HEK293 (cell line): ENCODE measurements around the gene C5AR2.

ENCODE experiments used
- CTCF ChIA-PET: fragments of 350-600 bp; formaldehyde crosslinking; extraction: SDS; loops from one replicate; lab custom pipeline; 2021; ENCODE audit warnings: antibody characterized with exemption; lab: Yijun Ruan, JAX
- POLR2A ChIA-PET: fragments of 300-600 bp; formaldehyde crosslinking; extraction: SDS; loops from one replicate; lab custom pipeline; 2020; ENCODE audit warnings: antibody characterized with exemption, inconsistent platforms; lab: Yijun Ruan, JAX
- H3K27ac ChIP-seq: fragments of 200-500 bp; sonication (Bioruptor generic); 2 replicates; pipeline ENCODE4 v1.5.1; 2014; ENCODE audit warnings: low read depth, low read length, control low read depth, inconsistent platforms; ENCODE audit errors: extremely low read depth
- H3K36me3 ChIP-seq, 2 experiments: fragments of 200-500 bp in 1 of 2; sonication (Bioruptor generic) in 1 of 2; 1 replicate in 1 of 2; 2 replicates in 1 of 2; pipeline ENCODE4 v1.5.1; 2014 to 2017; ENCODE audit warnings: inconsistent platforms in 2 of 2, low read length in 2 of 2; ENCODE audit not compliant: control insufficient read depth in 2 of 2, insufficient read depth in 1 of 2
- H3K4me1 ChIP-seq: fragments of 200-500 bp; sonication (Bioruptor generic); 2 replicates; pipeline ENCODE4 v1.5.1; 2014; ENCODE audit warnings: mild to moderate bottlenecking, low read length, inconsistent platforms; ENCODE audit not compliant: control insufficient read depth, insufficient read depth
- H3K4me3 ChIP-seq: 2 replicates; pipeline ENCODE4 v1.5.1; 2011; ENCODE audit warnings: low read depth, mild to moderate bottlenecking, control low read depth, low read length, moderate library complexity
- H3K9me3 ChIP-seq: fragments of 200-500 bp; sonication (Bioruptor generic); 2 replicates; pipeline ENCODE4 v1.5.1; 2014; ENCODE audit warnings: low read depth, low read length, inconsistent platforms; ENCODE audit not compliant: control insufficient read depth, insufficient read depth
- HOXD13 ChIP-seq: sonication (generic); formaldehyde crosslinking; IDR thresholded peaks from 2 replicates; pipeline ENCODE4 v1.8.0; 2022; ENCODE audit warnings: missing genetic modification reagents, borderline replicate concordance
- IKZF3 ChIP-seq: fragments of 450-650 bp; IDR thresholded peaks from 2 replicates; pipeline ENCODE4 v1.5.0; 2018; ENCODE audit warnings: missing biosample characterization, mild to moderate bottlenecking, missing genetic modification characterization, moderate library complexity
- KLF1 ChIP-seq: fragments of 450-650 bp; formaldehyde crosslinking; IDR thresholded peaks from 2 replicates; pipeline ENCODE4 v1.5.1; 2016; ENCODE audit warnings: missing biosample characterization, missing genetic modification characterization
- KLF9 ChIP-seq: fragments of 450-650 bp; formaldehyde crosslinking; IDR thresholded peaks from 2 replicates; pipeline ENCODE4 v1.5.1; 2016; ENCODE audit warnings: missing biosample characterization, missing genetic modification characterization, low read depth
- MYNN ChIP-seq: fragments of 450-650 bp; formaldehyde crosslinking; IDR thresholded peaks from 2 replicates; pipeline ENCODE4 v1.5.1; 2016; ENCODE audit warnings: missing biosample characterization, missing genetic modification characterization, borderline replicate concordance
- OVOL3 ChIP-seq: fragments of 450-650 bp; formaldehyde crosslinking; IDR thresholded peaks from 2 replicates; pipeline ENCODE4 v1.5.1; 2016; ENCODE audit warnings: missing biosample characterization, missing genetic modification characterization
- PRDM10 ChIP-seq: fragments of 450-650 bp; formaldehyde crosslinking; IDR thresholded peaks from 2 replicates; pipeline ENCODE4 v1.5.1; 2016; ENCODE audit warnings: missing biosample characterization, missing genetic modification characterization
- SALL2 ChIP-seq: fragments of 450-650 bp; formaldehyde crosslinking; IDR thresholded peaks from 2 replicates; pipeline ENCODE4 v1.5.0; 2017; ENCODE audit warnings: missing biosample characterization, mild to moderate bottlenecking, missing genetic modification characterization, borderline replicate concordance
- SP7 ChIP-seq: fragments of 450-650 bp; formaldehyde crosslinking; IDR thresholded peaks from 2 replicates; pipeline ENCODE4 v1.5.1; 2016; ENCODE audit warnings: missing biosample characterization, missing genetic modification characterization
- YY1 ChIP-seq: fragments of 450-650 bp; formaldehyde crosslinking; IDR thresholded peaks from 2 replicates; pipeline ENCODE4 v1.5.1; 2018; ENCODE audit warnings: missing biosample characterization, missing genetic modification characterization
- ZBTB20 ChIP-seq: fragments of 450-650 bp; formaldehyde crosslinking; IDR thresholded peaks from 2 replicates; pipeline ENCODE4 v1.5.1; 2016; ENCODE audit warnings: missing biosample characterization, missing genetic modification characterization
- ZBTB48 ChIP-seq: fragments of 450-650 bp; formaldehyde crosslinking; IDR thresholded peaks from 2 replicates; pipeline ENCODE4 v1.5.1; 2016; ENCODE audit warnings: missing biosample characterization, missing genetic modification characterization
- ZBTB7A ChIP-seq: fragments of 450-650 bp; formaldehyde crosslinking; IDR thresholded peaks from 2 replicates; pipeline ENCODE4 v1.5.1; 2016; ENCODE audit warnings: low read depth, missing biosample characterization, missing genetic modification characterization
- ZFP69B ChIP-seq: fragments of 450-650 bp; formaldehyde crosslinking; IDR thresholded peaks from 2 replicates; pipeline ENCODE4 v1.5.1; 2016; ENCODE audit warnings: missing biosample characterization, missing genetic modification characterization
- ZNF138 ChIP-seq: fragments of 450-650 bp; formaldehyde crosslinking; IDR thresholded peaks from 2 replicates; pipeline ENCODE4 v1.5.1; 2016; ENCODE audit warnings: missing biosample characterization, missing genetic modification characterization, borderline replicate concordance
- ZNF18 ChIP-seq: fragments of 450-650 bp; formaldehyde crosslinking; IDR thresholded peaks from 2 replicates; pipeline ENCODE4 v1.5.1; 2016; ENCODE audit warnings: missing biosample characterization, missing genetic modification characterization
- ZNF202 ChIP-seq: fragments of 450-650 bp; formaldehyde crosslinking; IDR thresholded peaks from 2 replicates; pipeline ENCODE4 v1.5.1; 2016; ENCODE audit warnings: missing biosample characterization, missing genetic modification characterization, borderline replicate concordance
- ZNF26 ChIP-seq: fragments of 450-650 bp; formaldehyde crosslinking; IDR thresholded peaks from 2 replicates; pipeline ENCODE4 v1.5.1; 2016; ENCODE audit warnings: missing biosample characterization, missing genetic modification characterization
- ZNF366 ChIP-seq: fragments of 450-650 bp; formaldehyde crosslinking; conservative IDR thresholded peaks from 2 replicates; pipeline ENCODE4 v1.5.1; 2016; ENCODE audit warnings: missing biosample characterization, missing genetic modification characterization
- ZNF521 ChIP-seq: fragments of 450-650 bp; formaldehyde crosslinking; IDR thresholded peaks from 2 replicates; pipeline ENCODE4 v1.5.1; 2017; ENCODE audit warnings: missing biosample characterization, mild to moderate bottlenecking, missing genetic modification characterization
- ZNF645 ChIP-seq: fragments of 450-650 bp; formaldehyde crosslinking; IDR thresholded peaks from 2 replicates; pipeline ENCODE4; 2016; ENCODE audit warnings: missing biosample characterization, missing genetic modification characterization
- ZNF707 ChIP-seq: fragments of 450-650 bp; formaldehyde crosslinking; IDR thresholded peaks from 2 replicates; pipeline ENCODE4 v1.5.1; 2016; ENCODE audit warnings: missing biosample characterization, missing genetic modification characterization
- ZNF843 ChIP-seq: fragments of 450-650 bp; formaldehyde crosslinking; IDR thresholded peaks from 2 replicates; pipeline ENCODE4 v1.5.1; 2016; ENCODE audit warnings: missing biosample characterization, missing genetic modification characterization
- ZSCAN30 ChIP-seq: fragments of 450-650 bp; IDR thresholded peaks from 2 replicates; pipeline ENCODE4 v1.5.1; 2018; ENCODE audit warnings: missing biosample characterization, mild to moderate bottlenecking, missing genetic modification characterization, moderate library complexity
- ZSCAN4 ChIP-seq: fragments of 450-650 bp; formaldehyde crosslinking; IDR thresholded peaks from 2 replicates; pipeline ENCODE4 v1.5.1; 2017; ENCODE audit warnings: missing biosample characterization, missing genetic modification characterization

C5AR2 gene

GRCh38 chr19:47391510-47392223 is 59.7 kb downstream of the C5AR2 start:
- H3K4me3 ChIP-seq: no peak overlapping the region
- H3K9me3 ChIP-seq: no peaks in the 10 kb centered on the region
- H3K36me3 ChIP-seq: no peaks in the 10 kb centered on the region; a peak in 1 of 3 replicates
- no peak overlapping the region for H3K27ac ChIP-seq
- no peaks in the 10 kb centered on the region for H3K4me1 ChIP-seq
- ChIA-PET POLR2A (interaction anchor here (0.6 to 1.2 kb wide), 4 partner anchors 13 to 98 kb away, joined by 3 to 6 read pairs (median 4); partner anchors contain the start of gene DHX34), CTCF (interaction anchor here (0.5 to 4.2 kb wide), 48 partner anchors 9 to 996 kb away, joined by 3 to 48 read pairs (median 5); partner anchors contain the start of genes DHX34 and INAFM1)
- TF ChIP-seq YY1 (tag by site-specific recombination) (no peak), ZBTB20 (no peak), IKZF3 (no peak), ZNF707 (no peak), KLF1 (no peak), ZNF645 (tag by site-specific recombination) (no peak), ZNF366 (tag by site-specific recombination) (peak; percentile 75), ZBTB48 (no peak), ZSCAN30 (no peak), ZNF843 (tag by site-specific recombination) (no peak), ZNF18 (no peak), SALL2 (tag by site-specific recombination) (no peak), ZNF138 (tag by site-specific recombination) (no peak), ZSCAN4 (tag by site-specific recombination) (no peak), SP7 (tag by site-specific recombination) (no peak), OVOL3 (tag by site-specific recombination) (no peak), HOXD13 (CRISPR knock-in tag) (no peak), ZNF26 (tag by site-specific recombination) (no peak), PRDM10 (no peak), ZFP69B (tag by site-specific recombination) (no peak), KLF9 (tag by site-specific recombination) (no peak), MYNN (tag by site-specific recombination) (no peak), ZNF521 (tag by site-specific recombination) (no peak), ZBTB7A (tag by site-specific recombination) (no peak), ZNF202 (tag by site-specific recombination) (no peak)
